Jurkat, Clone E6-1 (cell line): ENCODE data around the gene PDZD2.

Source experiments
- DNase-seq: peaks from one replicate; pipeline ENCODE4 v3.0.0-alpha.2; 2011; ENCODE audit warnings: low read depth, low spot score
- H3K4me3 ChIP-seq: 2 replicates; pipeline ENCODE4 v1.5.1; 2011; ENCODE audit warnings: mild to moderate bottlenecking, low read length, control low read depth, moderate library complexity

Gene PDZD2

DNA sequence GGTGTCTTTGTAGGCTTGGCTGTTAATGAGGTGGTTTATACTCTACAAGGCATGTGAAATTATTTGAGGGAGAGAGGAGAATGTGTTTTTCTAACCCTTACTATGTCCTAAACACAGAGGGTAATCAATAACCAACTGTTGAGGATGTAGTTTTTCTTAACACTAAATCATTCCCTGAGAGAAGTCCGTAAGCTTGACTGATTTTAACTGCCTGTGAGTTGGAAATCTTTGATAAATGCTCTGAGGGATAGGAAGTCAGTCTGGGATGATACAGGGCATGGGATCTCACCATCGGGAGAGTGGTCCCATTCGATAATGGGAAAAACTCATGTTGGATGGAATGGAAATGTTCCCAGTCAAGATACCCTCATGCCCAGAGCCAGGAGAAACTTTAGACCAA lies 249.6 kb downstream of the PDZD2 start:
- no peak for DNase-seq
- no peak overlapping the region for H3K4me3 ChIP-seq

GRCh38 chr5:31889001-31889561 lies 250.2 kb downstream of the PDZD2 start:
- no peak overlapping the region for H3K4me3 ChIP-seq
- no peak for DNase-seq

DNA sequence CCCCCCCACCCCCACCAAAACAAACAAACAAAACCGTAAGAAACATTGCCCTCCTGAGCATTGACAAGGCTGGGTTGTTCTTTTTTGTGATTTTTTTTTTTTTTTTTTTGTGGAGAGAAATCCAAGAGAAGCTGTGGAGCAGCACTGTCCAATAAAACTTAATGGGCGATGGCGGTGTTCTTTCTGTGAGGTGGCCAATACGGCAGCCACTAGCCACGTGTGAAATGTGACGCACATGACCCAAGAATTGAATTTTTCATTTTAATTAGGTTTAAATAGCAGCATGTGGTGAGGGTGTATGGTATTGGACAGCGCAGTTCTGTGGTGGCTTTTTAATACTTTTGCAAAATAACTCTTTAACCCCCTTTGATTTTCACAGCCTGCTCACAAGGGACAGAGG lies 251.1 kb downstream of the PDZD2 start:
- no peak overlapping the region for H3K4me3 ChIP-seq
- no peak for DNase-seq

DNA sequence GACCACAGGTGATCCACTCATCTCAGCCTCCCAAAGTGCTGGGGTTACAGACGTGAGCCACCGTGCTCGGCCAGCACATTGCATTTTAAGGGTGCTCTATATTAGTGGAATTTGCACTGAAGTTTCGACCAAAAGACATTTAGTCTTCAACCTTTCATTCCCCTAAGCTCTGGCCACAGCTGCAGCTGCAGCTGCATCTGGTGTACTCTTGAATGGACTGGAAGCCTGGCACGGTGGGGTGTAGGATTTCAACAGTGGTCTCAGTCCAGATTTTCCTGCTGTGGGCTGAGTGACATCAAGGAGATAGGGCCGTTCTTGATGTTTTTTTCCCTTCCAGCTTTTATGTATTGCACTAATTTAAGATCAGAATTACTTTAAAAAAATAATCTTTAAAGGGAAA lies 255.2 kb downstream of the PDZD2 start:
- H3K4me3 ChIP-seq = no peak overlapping the region
- DNase-seq = no peak

- no peak overlapping the region for H3K4me3 ChIP-seq
- no peak for DNase-seq
Measured at GRCh38 chr5:31895199-31895820, 256.4 kb downstream of the PDZD2 start.

GRCh38 chr5:31898036-31898632 lies 259.2 kb downstream of the PDZD2 start:
- H3K4me3 ChIP-seq = no peak overlapping the region
- no peak for DNase-seq

DNA sequence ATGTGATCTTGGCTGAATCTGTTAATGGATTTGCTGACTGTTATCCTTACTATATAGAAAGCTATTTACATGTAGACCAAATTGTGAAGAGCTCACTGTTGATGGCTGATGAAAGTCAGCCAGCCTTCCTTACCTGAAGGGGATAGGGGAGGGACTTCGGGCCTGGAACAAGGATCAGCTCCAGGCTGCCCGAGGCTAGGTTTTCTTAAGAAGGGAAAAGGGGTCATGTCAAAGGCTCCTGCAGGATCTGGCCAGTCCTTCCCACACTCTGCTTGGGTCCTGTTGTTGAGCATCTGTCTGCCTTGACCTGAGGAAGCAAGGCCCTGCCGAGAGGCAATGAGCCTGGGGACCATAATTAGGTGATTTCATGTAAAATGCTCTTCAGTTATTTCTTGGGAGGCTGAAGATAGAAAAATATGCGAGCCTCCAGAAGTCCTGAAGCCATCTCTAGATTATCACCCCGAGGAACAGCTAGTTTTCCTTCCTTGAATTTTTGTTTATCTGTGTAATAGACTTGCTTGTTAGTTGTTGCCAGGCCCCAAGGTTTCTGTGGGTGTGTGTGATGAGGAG lies 261.4 kb downstream of the PDZD2 start:
- no peak overlapping the region for H3K4me3 ChIP-seq
- DNase-seq = no peak

GRCh38 chr5:31901807-31902530 lies 263.0 kb downstream of the PDZD2 start:
- H3K4me3 ChIP-seq = no peak overlapping the region
- DNase-seq = no peak

- H3K4me3 ChIP-seq = no peak overlapping the region
- DNase-seq = no peak
Measured at GRCh38 chr5:31908396-31908795, 269.5 kb downstream of the PDZD2 start.

GRCh38 chr5:31909073-31909472 lies 270.1 kb downstream of the PDZD2 start:
- no peak for DNase-seq

DNA sequence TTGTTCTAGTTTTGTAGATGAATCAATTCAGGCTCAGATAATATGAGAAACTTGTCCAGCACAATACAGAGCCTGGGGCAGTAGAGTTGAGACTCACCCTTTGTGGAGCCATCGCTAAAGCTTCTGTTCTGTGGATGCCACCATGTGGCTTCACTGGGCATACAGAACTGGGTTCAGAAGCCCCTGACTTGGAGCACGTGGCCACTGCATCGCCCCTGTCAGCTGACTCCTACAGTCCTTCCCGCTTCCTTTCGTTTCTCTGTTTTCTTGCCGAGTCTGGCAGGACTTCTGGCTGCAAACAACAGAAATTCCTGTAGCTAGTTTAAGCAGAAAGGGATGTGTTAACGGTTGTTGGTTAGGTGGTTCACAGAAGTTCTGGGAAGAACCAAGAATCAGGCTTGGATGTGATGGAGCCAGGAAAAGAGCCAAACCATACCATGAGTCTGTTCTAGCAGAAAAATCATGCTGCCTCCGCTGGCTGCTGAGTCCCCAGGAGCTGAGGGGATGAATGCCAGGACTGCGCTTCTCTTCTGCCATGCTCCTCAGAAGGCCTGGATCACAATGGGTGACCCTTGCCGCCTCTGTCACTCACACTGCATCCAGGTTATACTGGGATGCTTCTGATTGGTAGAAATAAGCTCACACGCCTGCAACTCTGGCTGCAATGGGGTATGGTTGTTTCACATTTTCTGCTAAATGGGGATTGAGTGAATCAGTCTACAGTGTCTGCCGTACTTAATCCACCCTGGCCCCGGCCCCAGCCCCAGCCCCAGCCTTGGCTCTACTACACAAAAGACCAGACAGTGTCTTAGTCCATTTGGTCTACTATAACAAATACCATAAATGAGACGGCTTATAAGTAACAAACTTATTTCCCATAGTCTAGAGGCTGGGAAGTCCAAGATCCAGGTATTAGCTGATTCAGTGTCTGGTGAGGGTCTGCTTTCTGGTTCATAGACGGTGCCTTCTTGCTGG lies 272.6 kb downstream of the PDZD2 start:
- no peak overlapping the region for H3K4me3 ChIP-seq
- no peak for DNase-seq

More at GRCh38 chr5:31909073-31909472, 270.1 kb downstream of the PDZD2 start:
- no peak overlapping the region for H3K4me3 ChIP-seq

GRCh38 chr5:31913808-31914207 lies 274.9 kb downstream of the PDZD2 start:
- no peak for DNase-seq
- no peak overlapping the region for H3K4me3 ChIP-seq

DNA sequence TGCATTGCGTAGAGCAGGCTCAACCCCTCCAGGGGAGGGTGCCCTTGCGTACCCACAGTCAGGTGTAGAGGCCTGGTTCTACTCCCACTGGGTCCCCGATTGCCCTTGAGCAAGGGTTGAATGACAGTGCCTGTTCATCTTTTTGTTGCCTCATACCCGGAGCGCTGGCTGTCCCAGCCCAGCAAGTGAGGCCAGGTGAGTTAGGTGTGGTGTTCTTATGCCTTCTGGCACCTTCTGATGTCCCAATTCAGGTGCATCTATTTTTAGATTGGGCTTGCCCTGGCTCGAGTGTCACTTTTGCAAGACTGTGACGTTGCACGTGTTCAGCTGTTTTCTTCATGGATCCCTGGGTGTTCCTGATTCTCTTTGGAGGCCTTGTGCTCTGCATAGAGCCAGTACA lies 277.4 kb downstream of the PDZD2 start:
- H3K4me3 ChIP-seq = no peak overlapping the region
- no peak for DNase-seq

DNA sequence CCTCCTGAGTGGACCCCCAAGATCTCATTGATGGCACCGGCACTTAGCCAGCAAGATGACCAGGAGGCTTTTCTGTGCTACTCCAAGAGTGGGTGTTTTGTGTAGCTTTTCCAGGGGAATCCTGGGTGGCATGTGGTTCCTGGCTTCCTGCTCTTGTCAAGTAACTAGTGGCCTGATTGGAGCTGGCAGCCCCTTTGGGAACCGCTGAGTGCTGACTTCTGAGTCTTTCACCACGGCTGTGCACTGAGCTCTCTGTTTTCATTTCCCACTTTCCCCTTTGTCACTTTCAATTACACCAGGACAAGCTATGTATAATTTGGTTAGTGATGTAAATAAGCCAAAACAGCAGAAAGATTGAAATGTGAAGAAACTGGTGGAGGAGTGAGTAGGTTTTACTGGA lies 279.8 kb downstream of the PDZD2 start:
- no peak overlapping the region for H3K4me3 ChIP-seq
- DNase-seq = no peak

- H3K4me3 ChIP-seq = no peak overlapping the region
- no peak for DNase-seq
Measured at GRCh38 chr5:31921852-31922305, 282.9 kb downstream of the PDZD2 start.

DNA sequence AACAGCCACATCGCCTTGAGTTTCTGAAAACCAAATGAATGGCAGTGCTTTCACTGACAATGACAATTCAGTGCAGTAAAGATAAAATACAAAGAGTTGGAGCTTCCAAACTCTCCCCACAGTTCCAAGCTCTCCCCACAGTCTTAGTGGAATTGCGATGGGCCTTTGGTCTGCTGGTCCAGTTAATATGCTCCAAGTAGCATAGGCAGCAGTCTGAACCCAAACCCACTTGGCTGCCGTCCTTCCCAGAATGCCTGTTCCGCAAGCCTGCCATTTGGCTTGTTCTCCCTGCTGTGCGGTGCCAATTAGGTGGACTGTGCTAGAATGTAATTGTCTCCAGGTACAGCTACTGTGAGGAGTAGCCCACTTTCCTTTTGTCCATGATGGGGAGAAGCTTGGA lies 285.1 kb downstream of the PDZD2 start:
- H3K4me3 ChIP-seq = no peak overlapping the region
- no peak for DNase-seq

- H3K4me3 ChIP-seq = no peak overlapping the region
- no peak for DNase-seq
Measured at GRCh38 chr5:31931874-31932273, 292.9 kb downstream of the PDZD2 start.

- H3K4me3 ChIP-seq = no peak overlapping the region
- DNase-seq = no peak
Measured at GRCh38 chr5:31934156-31934555, 295.2 kb downstream of the PDZD2 start.
